ENCODE results near the gene TAPT1. TPM values are rescaled to one million over a fixed set of nuclear protein-coding genes. Genes with fewer than 3 reads are reported as not detected.

Gene TAPT1
- total RNA-seq, 5 donors from 2014 or later (not counting 1 experiment from before 2014, with no cell fraction given), result 41.1 to 77.9 (median 50.3) TPM

DNA sequence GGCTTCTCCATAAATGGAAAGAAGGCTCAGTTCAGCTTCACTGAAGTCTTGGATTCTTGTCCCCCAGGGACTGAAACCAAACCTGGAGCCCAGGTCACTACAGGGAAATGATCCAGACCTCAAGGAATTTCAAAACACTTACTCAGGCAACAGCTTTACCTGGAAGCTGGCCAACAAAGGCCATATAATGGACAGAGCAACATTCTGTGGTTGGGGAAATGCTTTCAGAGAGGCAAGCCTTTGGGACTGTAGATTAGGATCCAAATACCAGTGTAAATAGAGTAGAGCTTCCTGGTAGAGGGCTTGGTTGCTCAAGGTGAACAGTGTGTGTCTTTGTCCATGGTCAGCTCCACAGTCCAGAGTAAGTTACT lies 85.4 kb downstream of the TAPT1 start:
- H3K36me3 ChIP-seq (ENCODE audit: control insufficient read depth in 2 of 2, extremely low read depth in 1 of 2, insufficient read depth in 1 of 2, low read length in 1 of 2), result no peaks in the 10 kb centered on the region
- H3K4me1 ChIP-seq (ENCODE audit: control insufficient read depth in 1 of 2, extremely low read depth in 1 of 2, insufficient read depth in 2 of 2, low read length in 2 of 2), result no peaks in the 10 kb centered on the region
- H3K9me3 ChIP-seq, result no peaks in the 10 kb centered on the region
- Mint-ChIP-seq H3K36me3 (no peaks in the 10 kb centered on the region), H3K27ac (no peak overlapping the region), H3K4me1 (no peaks in the 10 kb centered on the region), H3K9me3 (peaks cover 17 to 23% (median 20%) of the 10 kb centered on the region in 3 donors), H3K27me3 (peaks cover 16 to 22% of the 10 kb centered on the region in 2 donors), H3K4me3 (no peak overlapping the region)
- no peak for ATAC-seq (replicated peaks in 1 of 4)
- DNase-seq, result no peak
- CTCF ChIA-PET, result no interaction called here
- POLR2A ChIA-PET, result no interaction called here
- H3K27me3 ChIP-seq (replicated peaks in 1 of 2; ENCODE audit: control insufficient read depth in 2 of 2, extremely low read depth in 1 of 2, insufficient read depth in 2 of 2, low read length in 1 of 2), result peaks cover 0 to 19% of the 10 kb centered on the region in 2 experiments
- no peak overlapping the region for H3K27ac ChIP-seq (ENCODE audit: low read length)
- no peak overlapping the region for H3K4me3 ChIP-seq (ENCODE audit: control insufficient read depth in 1 of 2, extremely low read depth in 1 of 2, low read length in 1 of 2)

GRCh38 chr4:16140231-16140878 lies 85.9 kb downstream of the TAPT1 start:
- DNase-seq (no peak), ATAC-seq (replicated peaks in 1 of 4) (no peak)
- POLR2A ChIA-PET, result interaction anchor here in 1 of 2 donors (0.6 kb wide), 1 partner anchor 68 kb away, joined by 7 read pairs; no protein-coding TSS in a partner anchor
- Histone ChIP-seq H3K4me1 (ENCODE audit: control insufficient read depth in 1 of 2, extremely low read depth in 1 of 2, insufficient read depth in 2 of 2, low read length in 2 of 2) (no peaks in the 10 kb centered on the region), H3K36me3 (ENCODE audit: control insufficient read depth in 2 of 2, extremely low read depth in 1 of 2, insufficient read depth in 1 of 2, low read length in 1 of 2) (no peaks in the 10 kb centered on the region), H3K9me3 (no peaks in the 10 kb centered on the region), H3K4me3 (ENCODE audit: control insufficient read depth in 1 of 2, extremely low read depth in 1 of 2, low read length in 1 of 2) (no peak overlapping the region), H3K27ac (ENCODE audit: low read length) (no peak overlapping the region), H3K27me3 (replicated peaks in 1 of 2; ENCODE audit: control insufficient read depth in 2 of 2, extremely low read depth in 1 of 2, insufficient read depth in 2 of 2, low read length in 1 of 2) (peaks cover 0 to 19% of the 10 kb centered on the region in 2 experiments)
- Mint-ChIP-seq H3K9me3 (peaks cover 12 to 18% (median 17%) of the 10 kb centered on the region in 3 donors), H3K27me3 (peaks cover 18 to 23% of the 10 kb centered on the region in 2 donors), H3K4me3 (no peak overlapping the region), H3K27ac (no peak overlapping the region), H3K4me1 (no peaks in the 10 kb centered on the region), H3K36me3 (no peaks in the 10 kb centered on the region)
- no CpG with 5 or more reads among the region's 4 CpGs for WGBS (ENCODE audit: insufficient coverage)
- CTCF ChIA-PET, result no interaction called here

- 69% methylated on average over 5 of the region's 8 CpGs for WGBS (ENCODE audit: insufficient coverage)
- ATAC-seq (replicated peaks in 1 of 4) (no peak), DNase-seq (no peak)
- Histone ChIP-seq H3K4me1 (ENCODE audit: control insufficient read depth in 1 of 2, extremely low read depth in 1 of 2, insufficient read depth in 2 of 2, low read length in 2 of 2) (no peaks in the 10 kb centered on the region), H3K9me3 (no peaks in the 10 kb centered on the region), H3K4me3 (ENCODE audit: control insufficient read depth in 1 of 2, extremely low read depth in 1 of 2, low read length in 1 of 2) (no peak overlapping the region), H3K36me3 (ENCODE audit: control insufficient read depth in 2 of 2, extremely low read depth in 1 of 2, insufficient read depth in 1 of 2, low read length in 1 of 2) (no peaks in the 10 kb centered on the region), H3K27me3 (replicated peaks in 1 of 2; ENCODE audit: control insufficient read depth in 2 of 2, extremely low read depth in 1 of 2, insufficient read depth in 2 of 2, low read length in 1 of 2) (peaks cover 0 to 19% of the 10 kb centered on the region in 2 experiments), H3K27ac (ENCODE audit: low read length) (no peak overlapping the region)
- peaks cover 6 to 17% (median 14%) of the 10 kb centered on the region in 3 donors for H3K9me3 Mint-ChIP-seq
- POLR2A ChIA-PET, result interaction anchor here in 1 of 2 donors (0.7 kb wide), 1 partner anchor 1463 kb away, joined by 4 read pairs; no protein-coding TSS in a partner anchor
- no peak overlapping the region for H3K27ac Mint-ChIP-seq
- H3K4me1 Mint-ChIP-seq, result no peaks in the 10 kb centered on the region
- peaks cover 21 to 29% of the 10 kb centered on the region in 2 donors for H3K27me3 Mint-ChIP-seq
- CTCF ChIA-PET, result no interaction called here
- H3K36me3 Mint-ChIP-seq, result no peaks in the 10 kb centered on the region
- no peak overlapping the region for H3K4me3 Mint-ChIP-seq
These were observed 87.0 kb downstream of the TAPT1 start for GRCh38 chr4:16139066-16139945.

DNA sequence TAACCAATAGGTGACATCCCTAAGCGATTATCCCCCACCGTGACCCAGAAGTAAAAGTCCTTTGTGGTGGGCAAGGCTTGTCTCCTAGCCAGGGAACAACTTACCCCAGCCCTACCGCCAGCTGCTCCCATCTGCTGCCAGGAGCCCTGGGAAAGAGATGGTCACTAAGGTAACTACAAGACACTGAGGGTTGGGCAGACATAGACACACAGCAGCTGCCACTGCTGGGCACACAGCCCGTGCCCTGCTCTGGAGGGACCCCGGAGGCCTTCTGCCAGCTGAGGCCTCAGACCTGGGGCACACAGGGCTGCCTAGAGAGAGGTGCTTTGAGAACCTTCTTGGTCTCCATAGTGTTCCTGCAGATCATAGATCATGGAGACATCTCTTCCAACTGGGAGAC lies 89.4 kb downstream of the TAPT1 start:
- Mint-ChIP-seq H3K27me3 (peaks cover 25 to 32% of the 10 kb centered on the region in 2 donors), H3K36me3 (no peaks in the 10 kb centered on the region), H3K4me3 (no peak overlapping the region), H3K27ac (no peak overlapping the region), H3K9me3 (peaks cover 0 to 8% (median 7%) of the 10 kb centered on the region in 3 donors), H3K4me1 (no peaks in the 10 kb centered on the region)
- no peak for DNase-seq
- WGBS (ENCODE audit: insufficient coverage), result 87% methylated on average over 3 of the region's 5 CpGs
- H3K27me3 ChIP-seq (replicated peaks in 1 of 2; ENCODE audit: control insufficient read depth in 2 of 2, extremely low read depth in 1 of 2, insufficient read depth in 2 of 2, low read length in 1 of 2), result peaks cover 0 to 13% of the 10 kb centered on the region in 2 experiments
- H3K9me3 ChIP-seq, result no peaks in the 10 kb centered on the region
- H3K4me3 ChIP-seq (ENCODE audit: control insufficient read depth in 1 of 2, extremely low read depth in 1 of 2, low read length in 1 of 2), result no peak overlapping the region
- CTCF ChIA-PET, result no interaction called here
- no peaks in the 10 kb centered on the region for H3K36me3 ChIP-seq (ENCODE audit: control insufficient read depth in 2 of 2, extremely low read depth in 1 of 2, insufficient read depth in 1 of 2, low read length in 1 of 2)
- no peaks in the 10 kb centered on the region for H3K4me1 ChIP-seq (ENCODE audit: control insufficient read depth in 1 of 2, extremely low read depth in 1 of 2, insufficient read depth in 2 of 2, low read length in 2 of 2)
- ATAC-seq (replicated peaks in 1 of 4), result no peak
- POLR2A ChIA-PET, result no interaction called here
- H3K27ac ChIP-seq (ENCODE audit: low read length), result no peak overlapping the region

GRCh38 chr4:16136311-16136710 lies 90.0 kb downstream of the TAPT1 start:
- no peaks in the 10 kb centered on the region for H3K9me3 ChIP-seq
- no peak for DNase-seq
- no peak for ATAC-seq (replicated peaks in 1 of 4)
- ChIA-PET CTCF (no interaction called here), POLR2A (no interaction called here)
- no peak overlapping the region for H3K27ac ChIP-seq (ENCODE audit: low read length)
- Mint-ChIP-seq H3K9me3 (peaks cover 0 to 6% (median 3%) of the 10 kb centered on the region in 3 donors), H3K4me3 (no peak overlapping the region), H3K27me3 (peaks cover 25 to 27% of the 10 kb centered on the region in 2 donors), H3K27ac (no peak overlapping the region), H3K4me1 (no peaks in the 10 kb centered on the region), H3K36me3 (no peaks in the 10 kb centered on the region)
- H3K36me3 ChIP-seq (ENCODE audit: control insufficient read depth in 2 of 2, extremely low read depth in 1 of 2, insufficient read depth in 1 of 2, low read length in 1 of 2), result no peaks in the 10 kb centered on the region
- H3K4me3 ChIP-seq (ENCODE audit: control insufficient read depth in 1 of 2, extremely low read depth in 1 of 2, low read length in 1 of 2), result no peak overlapping the region
- no CpG with 5 or more reads among the region's 1 CpG for WGBS (ENCODE audit: insufficient coverage)
- peaks cover 0 to 11% of the 10 kb centered on the region in 2 experiments for H3K27me3 ChIP-seq (replicated peaks in 1 of 2; ENCODE audit: control insufficient read depth in 2 of 2, extremely low read depth in 1 of 2, insufficient read depth in 2 of 2, low read length in 1 of 2)
- no peaks in the 10 kb centered on the region for H3K4me1 ChIP-seq (ENCODE audit: control insufficient read depth in 1 of 2, extremely low read depth in 1 of 2, insufficient read depth in 2 of 2, low read length in 2 of 2)

DNA sequence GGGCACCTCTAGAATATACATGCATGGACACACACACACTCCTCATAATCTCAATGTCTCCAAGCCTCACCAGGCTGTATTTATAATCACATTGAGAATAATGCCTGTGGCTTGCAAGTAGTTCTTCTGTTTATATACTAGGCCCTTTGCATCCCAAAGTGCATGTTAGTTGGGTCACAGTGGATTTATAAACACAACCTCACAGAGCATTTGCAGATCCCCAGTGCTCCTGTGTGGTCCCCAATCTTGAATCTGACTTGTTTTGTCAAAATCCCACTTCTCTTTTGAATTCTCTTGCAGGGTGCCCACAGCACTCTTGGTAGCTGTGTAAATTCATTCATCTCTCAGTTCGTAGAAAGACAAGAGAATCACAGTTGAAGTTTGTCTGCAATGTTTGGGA lies 92.9 kb downstream of the TAPT1 start:
- H3K27me3 ChIP-seq (replicated peaks in 1 of 2; ENCODE audit: control insufficient read depth in 2 of 2, extremely low read depth in 1 of 2, insufficient read depth in 2 of 2, low read length in 1 of 2), result peaks cover 0 to 3% of the 10 kb centered on the region in 2 experiments
- Mint-ChIP-seq H3K27me3 (peaks cover 16 to 17% of the 10 kb centered on the region in 2 donors), H3K36me3 (no peaks in the 10 kb centered on the region), H3K4me1 (no peaks in the 10 kb centered on the region), H3K9me3 (peaks cover 0 to 6% (median 0%) of the 10 kb centered on the region in 3 donors), H3K27ac (no peak overlapping the region), H3K4me3 (no peak overlapping the region)
- DNase-seq, result no peak
- no peak overlapping the region for H3K4me3 ChIP-seq (ENCODE audit: control insufficient read depth in 1 of 2, extremely low read depth in 1 of 2, low read length in 1 of 2)
- no peaks in the 10 kb centered on the region for H3K36me3 ChIP-seq (ENCODE audit: control insufficient read depth in 2 of 2, extremely low read depth in 1 of 2, insufficient read depth in 1 of 2, low read length in 1 of 2)
- H3K9me3 ChIP-seq, result no peaks in the 10 kb centered on the region
- H3K4me1 ChIP-seq (ENCODE audit: control insufficient read depth in 1 of 2, extremely low read depth in 1 of 2, insufficient read depth in 2 of 2, low read length in 2 of 2), result no peaks in the 10 kb centered on the region
- CTCF ChIA-PET, result no interaction called here
- WGBS (ENCODE audit: insufficient coverage), result no CpG with 5 or more reads among the region's 1 CpG
- no peak overlapping the region for H3K27ac ChIP-seq (ENCODE audit: low read length)
- no peak for ATAC-seq (replicated peaks in 1 of 4)
- POLR2A ChIA-PET, result no interaction called here
